Caco-2 (cell line): ENCODE results near the gene PTS. TPM values are rescaled to one million over a fixed set of nuclear protein-coding genes. Genes with fewer than 3 reads are reported as not detected.

Experiments
- BruUV-seq: library from RNA; stranded (reverse); fragments of 400-500 nt; replicated peaks from 2 replicates; lab custom pipeline; 2021; lab: Mats Ljungman, UMichigan
- CTCF ChIA-PET: fragments of 300-600 bp; sonication (Branson Sonifier 250); formaldehyde crosslinking; loops from one replicate; lab custom pipeline; 2022; ENCODE audit warnings: antibody characterized with exemption; lab: Charles Lee
- POLR2A ChIA-PET: fragments of 300-600 bp; sonication (Branson Sonifier 250); formaldehyde crosslinking; loops from one replicate; lab custom pipeline; 2022; ENCODE audit warnings: antibody characterized with exemption; lab: Charles Lee
- DNase-seq, 2 experiments: peaks; one replicate each; pipeline versions ENCODE4 v3.0.0 to v3.0.0-alpha.2; 2020 to 2022
- H3K27me3 ChIP-seq: replicated peaks from 2 replicates; pipeline ENCODE4 v1.6.0; 2011; ENCODE audit warnings: low read length; ENCODE audit not compliant: control insufficient read depth, insufficient read depth
- H3K36me3 ChIP-seq: 2 replicates; pipeline ENCODE4 v1.5.1; 2011; ENCODE audit warnings: low read length; ENCODE audit not compliant: control insufficient read depth, insufficient read depth
- H3K4me1 ChIP-seq: fragments of 250-450 bp; sonication (Bioruptor Pico); 2 replicates; pipeline ENCODE4 v1.5.1; 2020; ENCODE audit warnings: mild to moderate bottlenecking
- H3K4me3 ChIP-seq: 2 replicates; pipeline ENCODE4 v1.5.1; 2011; ENCODE audit warnings: low read depth, mild to moderate bottlenecking, control low read depth, low read length
- H3K9me3 ChIP-seq: fragments of 250-450 bp; sonication (Bioruptor Pico); 2 replicates; pipeline ENCODE4 v1.5.1; 2020; ENCODE audit warnings: mild to moderate bottlenecking, moderate library complexity
- H3K27ac Mint-ChIP-seq: one replicate; pipeline ENCODE4 v1.8.0; 2022; ENCODE audit warnings: mixed read lengths; ENCODE audit not compliant: unreplicated experiment
- H3K27me3 Mint-ChIP-seq: one replicate; pipeline ENCODE4 v1.8.0; 2022; ENCODE audit warnings: mixed read lengths; ENCODE audit not compliant: insufficient read depth, unreplicated experiment
- H3K36me3 Mint-ChIP-seq: one replicate; pipeline ENCODE4 v1.8.0; 2022; ENCODE audit warnings: mild to moderate bottlenecking, mixed read lengths; ENCODE audit not compliant: insufficient read depth, unreplicated experiment
- H3K4me1 Mint-ChIP-seq: one replicate; pipeline ENCODE4 v1.8.0; 2022; ENCODE audit warnings: low read depth, mixed read lengths; ENCODE audit not compliant: unreplicated experiment
- H3K4me3 Mint-ChIP-seq: one replicate; pipeline ENCODE4 v1.8.0; 2022; ENCODE audit warnings: mild to moderate bottlenecking, moderate library complexity, mixed read lengths; ENCODE audit not compliant: unreplicated experiment
- H3K9me3 Mint-ChIP-seq: one replicate; pipeline ENCODE4 v1.8.0; 2022; ENCODE audit warnings: mixed read lengths; ENCODE audit not compliant: unreplicated experiment
- intact Hi-C: fragments of 100-400 bp; cut with micrococcal nuclease; formaldehyde crosslinking; loops from one replicate; pipeline ENCODE4 v1.10.0; 2022; ENCODE audit not compliant: unreplicated experiment
- total RNA-seq: library from RNA; stranded (reverse); gene quantifications from 2 replicates; pipeline ENCODE4 v1.2.3, GENCODE V29; 2022
- TF ChIP-seq, protein P1 (sequence below), 2 experiments: fragments of 200-600 bp in 1 of 2; IDR thresholded peaks; 1 replicate in 1 of 2; 2 replicates in 1 of 2; pipeline versions ENCODE4 v1.5.1 to v1.8.0; 2011 to 2022; ENCODE audit warnings: antibody characterized with exemption in 1 of 2, control low read depth in 1 of 2, inconsistent platforms in 1 of 2, low read depth in 1 of 2, low read length in 1 of 2, mild to moderate bottlenecking in 1 of 2, moderate library complexity in 1 of 2; ENCODE audit not compliant: insufficient read depth in 1 of 2, severe bottlenecking in 1 of 2, unreplicated experiment in 1 of 2

Gene PTS
- total RNA-seq, 1 experiment from 2014 or later: 78.0 TPM

DNA sequence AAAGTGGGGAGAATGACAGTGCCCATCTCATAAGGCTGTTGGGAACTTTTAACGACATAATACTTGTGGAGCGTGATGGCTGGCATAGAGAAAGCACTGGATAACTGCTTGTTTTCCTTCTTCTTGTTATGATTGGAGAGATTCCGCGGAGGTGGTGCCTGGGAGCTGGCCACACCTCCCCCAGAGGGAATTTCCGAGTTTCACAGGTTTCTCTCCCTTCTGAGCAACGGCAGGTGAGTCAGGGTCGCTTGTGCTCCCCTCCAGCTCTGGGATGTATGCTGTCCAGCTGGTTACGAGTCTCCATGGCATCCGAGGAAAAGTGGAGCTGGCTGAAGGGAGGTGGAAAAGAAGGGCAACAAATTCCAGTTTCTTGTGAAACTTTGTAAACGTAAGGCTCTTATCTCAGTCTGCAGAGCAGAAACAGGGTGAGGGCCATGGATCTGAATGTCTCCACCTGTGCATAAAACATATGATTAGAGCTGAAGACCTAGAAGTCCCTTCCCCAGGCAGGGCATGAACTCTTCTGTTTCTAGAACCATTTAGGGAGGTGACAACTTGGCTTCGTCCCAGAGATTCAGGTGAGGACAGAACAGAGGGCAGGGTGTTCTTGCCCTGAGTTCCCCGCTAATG is 44.4 kb downstream of the PTS start:
- no peaks in the 10 kb centered on the region for H3K36me3 ChIP-seq
- H3K9me3 ChIP-seq: no peaks in the 10 kb centered on the region
- ChIA-PET CTCF (interaction anchor here (0.6 to 2.1 kb wide), 4 partner anchors 9 to 316 kb away, joined by 3 to 13 read pairs (median 5); no protein-coding TSS in a partner anchor), POLR2A (interaction anchor here (0.8 to 1.0 kb wide), 3 partner anchors 10 to 344 kb away, joined by 3 to 6 read pairs (median 4); partner anchors contain the start of gene PTS)
- peak overlapping the region; percentile 75 for H3K4me3 Mint-ChIP-seq
- peak overlapping the region; percentile 53 for H3K27ac Mint-ChIP-seq
- no peaks in the 10 kb centered on the region for H3K27me3 ChIP-seq
- intact Hi-C loops: loop anchor here (1.0 kb wide), 2 partner anchors 20 to 44 kb away; partner anchors contain the start of gene PTS
- peak overlapping the region; percentile 38 for H3K4me3 ChIP-seq
- TF ChIP-seq, protein P1, sequence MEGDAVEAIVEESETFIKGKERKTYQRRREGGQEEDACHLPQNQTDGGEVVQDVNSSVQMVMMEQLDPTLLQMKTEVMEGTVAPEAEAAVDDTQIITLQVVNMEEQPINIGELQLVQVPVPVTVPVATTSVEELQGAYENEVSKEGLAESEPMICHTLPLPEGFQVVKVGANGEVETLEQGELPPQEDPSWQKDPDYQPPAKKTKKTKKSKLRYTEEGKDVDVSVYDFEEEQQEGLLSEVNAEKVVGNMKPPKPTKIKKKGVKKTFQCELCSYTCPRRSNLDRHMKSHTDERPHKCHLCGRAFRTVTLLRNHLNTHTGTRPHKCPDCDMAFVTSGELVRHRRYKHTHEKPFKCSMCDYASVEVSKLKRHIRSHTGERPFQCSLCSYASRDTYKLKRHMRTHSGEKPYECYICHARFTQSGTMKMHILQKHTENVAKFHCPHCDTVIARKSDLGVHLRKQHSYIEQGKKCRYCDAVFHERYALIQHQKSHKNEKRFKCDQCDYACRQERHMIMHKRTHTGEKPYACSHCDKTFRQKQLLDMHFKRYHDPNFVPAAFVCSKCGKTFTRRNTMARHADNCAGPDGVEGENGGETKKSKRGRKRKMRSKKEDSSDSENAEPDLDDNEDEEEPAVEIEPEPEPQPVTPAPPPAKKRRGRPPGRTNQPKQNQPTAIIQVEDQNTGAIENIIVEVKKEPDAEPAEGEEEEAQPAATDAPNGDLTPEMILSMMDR (IDR thresholded peaks at IDR 0.05; ENCODE audit: insufficient read depth in 1 of 2, low read depth in 1 of 2, low read length in 1 of 2, severe bottlenecking in 1 of 2, unreplicated experiment in 1 of 2): no peak
- TSS peak; percentile 82 for BruUV-seq
- no peaks in the 10 kb centered on the region for H3K27me3 Mint-ChIP-seq
- peaks cover 28% of the 10 kb centered on the region for H3K4me1 Mint-ChIP-seq
- no peaks in the 10 kb centered on the region for H3K36me3 Mint-ChIP-seq
- H3K9me3 Mint-ChIP-seq: no peaks in the 10 kb centered on the region
- peak; percentile 67 to 71 for DNase-seq
- peaks cover 24% of the 10 kb centered on the region for H3K4me1 ChIP-seq

DNA sequence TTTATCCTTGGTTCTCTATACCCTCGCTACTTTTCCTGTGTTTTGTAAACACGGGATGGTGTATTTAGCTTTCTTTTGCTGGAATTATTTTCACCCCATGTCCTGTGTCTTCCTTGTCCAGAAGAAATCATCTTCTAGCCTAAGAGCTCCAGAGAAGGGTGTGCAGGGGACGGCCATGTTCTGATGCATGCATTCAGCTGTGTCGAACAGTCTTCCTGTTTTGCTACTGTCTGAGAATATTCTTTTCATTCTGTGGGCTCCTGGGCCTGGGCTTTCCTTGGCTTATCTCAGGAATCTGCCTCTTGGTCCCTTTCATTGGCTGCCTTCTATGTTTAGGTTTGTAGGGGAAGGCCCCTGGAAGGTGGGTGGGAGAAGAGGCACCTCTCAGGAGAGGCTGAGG is 45.0 kb downstream of the PTS start:
- peak overlapping the region; percentile 75 for H3K4me3 Mint-ChIP-seq
- H3K27me3 Mint-ChIP-seq: no peaks in the 10 kb centered on the region
- ChIA-PET POLR2A (interaction anchor here (0.9 to 1.0 kb wide), 2 partner anchors 45 to 344 kb away, joined by 3 to 4 read pairs; partner anchors contain the start of gene PTS), CTCF (interaction anchor here (0.6 to 2.1 kb wide), 4 partner anchors 9 to 315 kb away, joined by 3 to 13 read pairs (median 5); no protein-coding TSS in a partner anchor)
- H3K9me3 Mint-ChIP-seq: no peaks in the 10 kb centered on the region
- no peaks in the 10 kb centered on the region for H3K27me3 ChIP-seq
- no peaks in the 10 kb centered on the region for H3K9me3 ChIP-seq
- H3K36me3 Mint-ChIP-seq: no peaks in the 10 kb centered on the region
- no peak for DNase-seq
- H3K4me1 ChIP-seq: peaks cover 22% of the 10 kb centered on the region
- peaks cover 33% of the 10 kb centered on the region for H3K4me1 Mint-ChIP-seq
- H3K36me3 ChIP-seq: no peaks in the 10 kb centered on the region
- no peak overlapping the region for H3K27ac Mint-ChIP-seq
- TF ChIP-seq, protein P1 (IDR thresholded peaks at IDR 0.05; ENCODE audit: insufficient read depth in 1 of 2, low read depth in 1 of 2, low read length in 1 of 2, severe bottlenecking in 1 of 2, unreplicated experiment in 1 of 2): no peak
- BruUV-seq: no TSS peak
- intact Hi-C loops: no loop called here
- peak overlapping the region; percentile 38 for H3K4me3 ChIP-seq

GRCh38 chr11:112273066-112273465 is 46.8 kb downstream of the PTS start:
- Mint-ChIP-seq H3K27me3 (no peaks in the 10 kb centered on the region), H3K36me3 (no peaks in the 10 kb centered on the region), H3K4me1 (peaks cover 34% of the 10 kb centered on the region), H3K9me3 (no peaks in the 10 kb centered on the region), H3K27ac (no peak overlapping the region), H3K4me3 (no peak overlapping the region)
- BruUV-seq: no TSS peak
- Histone ChIP-seq H3K36me3 (no peaks in the 10 kb centered on the region), H3K9me3 (no peaks in the 10 kb centered on the region), H3K27me3 (no peaks in the 10 kb centered on the region), H3K4me1 (peaks cover 21% of the 10 kb centered on the region), H3K4me3 (no peak overlapping the region)
- CTCF ChIA-PET: no interaction called here
- intact Hi-C loops: no loop called here
- no peak for DNase-seq
- POLR2A ChIA-PET: no interaction called here
- TF ChIP-seq, protein P1 (IDR thresholded peaks at IDR 0.05; ENCODE audit: insufficient read depth in 1 of 2, low read depth in 1 of 2, low read length in 1 of 2, severe bottlenecking in 1 of 2, unreplicated experiment in 1 of 2): no peak
